IMR-90 (cell line): ENCODE data around the gene LCN2. TPM values are rescaled to one million over a fixed set of nuclear protein-coding genes. Genes with fewer than 3 reads are reported as not detected.

ENCODE experiments used
- ATAC-seq: fragments of 200-7000 bp; cut with Tn5 transposase; 2 replicates; pipeline ENCODE4 v1.9.1; 2020; ENCODE audit warnings: low read depth, mild to moderate bottlenecking, moderate library complexity
- BruUV-seq: library from RNA; stranded (reverse); fragments of 400-500 nt; replicated peaks from 2 replicates; lab custom pipeline; 2021; lab: Mats Ljungman, UMichigan
- CTCF ChIA-PET: fragments of 300-600 bp; formaldehyde crosslinking; extraction: SDS; loops from one replicate; lab custom pipeline; 2021; ENCODE audit warnings: antibody characterized with exemption; lab: Yijun Ruan, JAX
- POLR2A ChIA-PET: fragments of 300-600 bp; sonication (Branson Sonifier 250); formaldehyde crosslinking; loops from one replicate; lab custom pipeline; 2022; ENCODE audit warnings: antibody characterized with exemption; ENCODE audit not compliant: unreplicated experiment; lab: Charles Lee
- DNase-seq: peaks from one replicate; pipeline ENCODE4 v3.0.0; 2013
- H2AFZ ChIP-seq: replicated peaks from 2 replicates; pipeline ENCODE3; 2013; ENCODE audit warnings: low read length, mild to moderate bottlenecking; ENCODE audit not compliant: poor library complexity
- H2AK5ac ChIP-seq: 2 replicates; pipeline ENCODE4 v1.6.1; 2013; ENCODE audit warnings: low read depth, low read length, inconsistent platforms
- H2AK9ac ChIP-seq: replicated peaks from 2 replicates; pipeline ENCODE3; 2013; ENCODE audit warnings: mild to moderate bottlenecking, low read depth, low read length, moderate library complexity; ENCODE audit not compliant: poor library complexity
- H2BK120ac ChIP-seq: 2 replicates; pipeline ENCODE4 v1.6.1; 2013; ENCODE audit warnings: low read depth, low read length, inconsistent platforms
- H2BK15ac ChIP-seq: 3 replicates; pipeline ENCODE4 v1.6.1; 2013; ENCODE audit warnings: low read depth, low read length, inconsistent platforms
- H2BK20ac ChIP-seq: 2 replicates; pipeline ENCODE4 v1.6.1; 2013; ENCODE audit warnings: low read depth, mild to moderate bottlenecking, inconsistent platforms, low read length, moderate library complexity
- H2BK5ac ChIP-seq: 2 replicates; pipeline ENCODE4 v1.6.1; 2013; ENCODE audit warnings: mild to moderate bottlenecking, low read depth, low read length, inconsistent platforms; ENCODE audit not compliant: poor library complexity, severe bottlenecking
- H3K14ac ChIP-seq: replicated peaks from 2 replicates; pipeline ENCODE4 v1.6.1; 2013; ENCODE audit warnings: low read depth, low read length, inconsistent platforms
- H3K18ac ChIP-seq: 2 replicates; pipeline ENCODE4 v1.6.1; 2013; ENCODE audit warnings: low read depth, low read length, control low read depth
- H3K23ac ChIP-seq: 2 replicates; pipeline ENCODE4 v1.6.1; 2013; ENCODE audit warnings: low read depth, low read length, inconsistent platforms
- H3K27ac ChIP-seq: 2 replicates; pipeline ENCODE4 v1.5.1; 2013; ENCODE audit warnings: mild to moderate bottlenecking, control low read depth, low read length; ENCODE audit not compliant: insufficient read depth
- H3K27me3 ChIP-seq: 2 replicates; pipeline ENCODE4 v1.6.1; 2013; ENCODE audit warnings: low read length; ENCODE audit not compliant: control insufficient read depth, insufficient read depth
- H3K36me3 ChIP-seq: 2 replicates; pipeline ENCODE4 v1.6.1; 2013; ENCODE audit warnings: low read length, mixed read lengths; ENCODE audit not compliant: control insufficient read depth, insufficient read depth
- H3K4ac ChIP-seq: 2 replicates; pipeline ENCODE4 v1.6.1; 2013; ENCODE audit warnings: low read depth, low read length, inconsistent platforms
- H3K4me1 ChIP-seq: 2 replicates; pipeline ENCODE4 v1.6.1; 2013; ENCODE audit warnings: low read length, mixed read lengths; ENCODE audit not compliant: control insufficient read depth, insufficient read depth
- H3K4me2 ChIP-seq: 2 replicates; pipeline ENCODE4 v1.6.1; 2013; ENCODE audit warnings: low read depth, mild to moderate bottlenecking, control low read depth, low read length, moderate library complexity
- H3K4me3 ChIP-seq: 2 replicates; pipeline ENCODE4 v1.5.1; 2013; ENCODE audit warnings: low read depth, mild to moderate bottlenecking, control low read depth, low read length, moderate library complexity; ENCODE audit not compliant: insufficient read depth
- H3K56ac ChIP-seq: 2 replicates; pipeline ENCODE4 v1.6.1; 2013; ENCODE audit warnings: low read length, inconsistent platforms; ENCODE audit not compliant: insufficient read depth; ENCODE audit errors: extremely low read depth
- H3K79me1 ChIP-seq, 2 experiments: 2 replicates each; pipeline ENCODE4 v1.6.1; 2013; ENCODE audit warnings: low read length in 2 of 2, inconsistent platforms in 1 of 2, low read depth in 1 of 2
- H3K9ac ChIP-seq: 2 replicates; pipeline ENCODE4 v1.6.1; 2013; ENCODE audit warnings: low read depth, low read length, control low read depth
- H3K9me1 ChIP-seq: 2 replicates; pipeline ENCODE4 v1.6.1; 2013; ENCODE audit warnings: low read length, inconsistent platforms; ENCODE audit not compliant: insufficient read depth
- H3K9me3 ChIP-seq: 2 replicates; pipeline ENCODE4 v1.6.1; 2013; ENCODE audit warnings: low read length; ENCODE audit not compliant: control insufficient read depth, insufficient read depth
- H4K20me1 ChIP-seq: 2 replicates; pipeline ENCODE4 v1.6.1; 2013; ENCODE audit warnings: low read length, inconsistent platforms; ENCODE audit not compliant: insufficient read depth
- H4K5ac ChIP-seq: 2 replicates; pipeline ENCODE4 v1.6.1; 2013; ENCODE audit warnings: mild to moderate bottlenecking, low read depth, low read length, control low read depth
- H4K8ac ChIP-seq, 2 experiments: 2 replicates each; pipeline ENCODE4 v1.6.1; 2013; ENCODE audit warnings: low read depth in 2 of 2, low read length in 2 of 2, control low read depth in 1 of 2, inconsistent platforms in 1 of 2
- H4K91ac ChIP-seq: 2 replicates; pipeline ENCODE4 v1.6.1; 2013; ENCODE audit warnings: low read depth, low read length, inconsistent platforms; ENCODE audit not compliant: insufficient read depth
- MXI1 ChIP-seq: IDR thresholded peaks from 2 replicates; pipeline ENCODE4 v1.6.1; 2012; ENCODE audit warnings: low read depth, mild to moderate bottlenecking, low read length, moderate library complexity, borderline replicate concordance
- WGBS, 2 experiments: methylation state at CpG; one replicate each; pipeline versions ENCODE4 v1.1.5 to v1.1.7; 2013; ENCODE audit warnings: missing lambda C conversion rate in 2 of 2; ENCODE audit not compliant: insufficient read length in 1 of 2; ENCODE audit errors: extremely low coverage in 2 of 2; 5-methylcytosine and 5-hydroxymethylcytosine counted together
- dilution Hi-C: fragments of 300-500 bp; cut with HindIII; formaldehyde crosslinking; loops from one replicate; pipeline ENCODE4 v1.14.3; 2018; ENCODE audit warnings: low sequenced_read_pairs; ENCODE audit not compliant: unreplicated experiment
- in situ Hi-C: fragments of 300-500 bp; cut with MboI; formaldehyde crosslinking; loops from 3 replicates; pipeline ENCODE4 v1.14.3; 2019; ENCODE audit warnings: low sequenced_read_pairs, inconsistent platforms, mixed read lengths
- intact Hi-C: fragments of 100-400 bp; cut with micrococcal nuclease; formaldehyde crosslinking; loops from 2 replicates; pipeline ENCODE4 v1.10.0; 2022
- polyA plus RNA-seq, 3 experiments: library from polyadenylated mRNA; depleted of rRNA; stranded (reverse); fragments of >200 nt; gene quantifications; 2 replicates each; pipeline ENCODE4 v1.2.3, GENCODE V29; 2012; ENCODE audit warnings: low replicate concordance in 1 of 3
- total RNA-seq: library from RNA; depleted of rRNA; stranded (reverse); fragments of >200 nt; gene quantifications from 2 replicates; pipeline ENCODE4 v1.2.3, GENCODE V29; 2012
- TF ChIP-seq, protein P1 (sequence below): conservative IDR thresholded peaks from 2 replicates; pipeline ENCODE4 v1.5.1; 2012; ENCODE audit warnings: mild to moderate bottlenecking, low read depth, low read length, improper control_type of control experiment

Gene LCN2
- total and polyA plus RNA-seq, 2 of the 4 experiments (the other 2 are of a cell fraction): not detected

- Histone ChIP-seq H3K56ac (no peak overlapping the region), H4K91ac (no peak overlapping the region), H3K18ac (no peak overlapping the region), H2BK5ac (no peak overlapping the region), H3K79me1 (peaks cover 9 to 39% of the 10 kb centered on the region in 2 experiments; a peak in 3 of 4 replicates), H3K27ac (no peak overlapping the region), H2AFZ (no peak overlapping the region), H3K27me3 (no peaks in the 10 kb centered on the region), H2AK9ac (peak overlapping the region; percentile 55), H2BK20ac (no peak overlapping the region), H2AK5ac (no peak overlapping the region), H3K9me3 (no peaks in the 10 kb centered on the region), H2BK15ac (no peak overlapping the region), H3K14ac (no peak overlapping the region), H3K4ac (peak overlapping the region; percentile 43; the same call in 1 of the 2 replicates), H3K23ac (0 out of 2 replicates have a peak overlapping the region, but pooled peaks have one; percentile 15), H3K4me1 (peaks cover 10% of the 10 kb centered on the region; the same call in 1 of the 2 replicates), H3K36me3 (peaks cover 22% of the 10 kb centered on the region), H3K4me2 (no peak overlapping the region; the same call in 1 of the 2 replicates), H4K5ac (no peak overlapping the region), H2BK120ac (no peak overlapping the region), H4K20me1 (peaks cover 17% of the 10 kb centered on the region; the same call in 1 of the 2 replicates), H3K9me1 (peaks cover 10% of the 10 kb centered on the region), H3K4me3 (no peak overlapping the region), H4K8ac (no peak overlapping the region), H3K9ac (no peak overlapping the region)
- TF ChIP-seq, protein P1, sequence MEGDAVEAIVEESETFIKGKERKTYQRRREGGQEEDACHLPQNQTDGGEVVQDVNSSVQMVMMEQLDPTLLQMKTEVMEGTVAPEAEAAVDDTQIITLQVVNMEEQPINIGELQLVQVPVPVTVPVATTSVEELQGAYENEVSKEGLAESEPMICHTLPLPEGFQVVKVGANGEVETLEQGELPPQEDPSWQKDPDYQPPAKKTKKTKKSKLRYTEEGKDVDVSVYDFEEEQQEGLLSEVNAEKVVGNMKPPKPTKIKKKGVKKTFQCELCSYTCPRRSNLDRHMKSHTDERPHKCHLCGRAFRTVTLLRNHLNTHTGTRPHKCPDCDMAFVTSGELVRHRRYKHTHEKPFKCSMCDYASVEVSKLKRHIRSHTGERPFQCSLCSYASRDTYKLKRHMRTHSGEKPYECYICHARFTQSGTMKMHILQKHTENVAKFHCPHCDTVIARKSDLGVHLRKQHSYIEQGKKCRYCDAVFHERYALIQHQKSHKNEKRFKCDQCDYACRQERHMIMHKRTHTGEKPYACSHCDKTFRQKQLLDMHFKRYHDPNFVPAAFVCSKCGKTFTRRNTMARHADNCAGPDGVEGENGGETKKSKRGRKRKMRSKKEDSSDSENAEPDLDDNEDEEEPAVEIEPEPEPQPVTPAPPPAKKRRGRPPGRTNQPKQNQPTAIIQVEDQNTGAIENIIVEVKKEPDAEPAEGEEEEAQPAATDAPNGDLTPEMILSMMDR: no peak
- no peak for TF ChIP-seq MXI1
- BruUV-seq: no TSS peak
- in situ Hi-C loops: no loop called here
- CTCF ChIA-PET: interaction anchor here (1.9 kb wide), 1 partner anchor 8 kb away, joined by 6 read pairs; no protein-coding TSS in a partner anchor
- ATAC-seq (no peak), DNase-seq (no peak)
- dilution Hi-C loops: no loop called here
- 60% methylated on average over 1 of the region's 10 CpGs; no CpG with 5 or more reads in 1 of the 2 experiments for WGBS, 2 experiments
- POLR2A ChIA-PET: no interaction called here
- intact Hi-C loops: no loop called here
Observed at GRCh38 chr9:128125580-128126354, 23.5 kb upstream of the LCN2 start.
